Measurements from ENCODE around the gene KCNJ5.

Gene KCNJ5

DNA sequence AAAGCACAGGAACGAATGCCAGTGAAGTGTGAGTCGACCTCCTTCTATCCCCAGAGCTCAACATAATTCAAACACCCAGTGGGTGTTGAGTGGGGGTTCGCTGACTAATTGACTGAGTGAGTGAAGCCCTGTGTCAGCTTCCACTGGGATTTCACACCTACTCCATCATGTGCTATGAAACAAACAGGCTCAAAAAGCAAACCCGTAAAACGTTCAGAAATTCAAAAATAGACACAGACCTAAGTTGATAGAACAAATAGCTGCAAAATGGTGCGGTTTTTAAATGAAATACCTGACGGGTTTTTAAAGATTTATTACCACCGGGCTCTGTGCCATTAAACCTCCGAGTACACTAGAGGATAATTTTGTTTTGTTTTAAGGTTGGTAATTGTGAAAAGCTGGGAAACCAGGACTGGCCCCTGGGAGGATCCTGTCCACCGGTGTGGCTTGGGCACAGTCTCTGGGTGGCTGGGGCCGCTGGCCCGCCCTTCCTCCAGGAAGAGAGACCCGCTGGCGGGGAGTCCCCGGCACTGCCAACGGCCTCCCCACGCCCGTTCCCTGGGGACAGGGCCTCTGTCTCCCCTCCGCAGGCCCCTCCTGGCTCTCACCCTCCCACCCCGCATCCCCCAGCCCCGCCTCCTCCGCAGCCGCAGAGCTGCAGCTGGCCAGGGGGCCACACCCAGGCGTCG is 13.6 kb downstream of the KCNJ5 start:
- Histone ChIP-seq H3K9me3 (ENCODE audit: control insufficient read depth, insufficient read depth, low read length) (no peaks in the 10 kb centered on the region), H3F3A (ENCODE audit: control insufficient read depth, insufficient read depth) (no peaks in the 10 kb centered on the region), H3K4me2 (ENCODE audit: low read length) (peak overlapping the region; percentile 78), H3K4me1 (ENCODE audit: control insufficient read depth, low read length) (peaks cover 11% of the 10 kb centered on the region), H3K9me2 (replicated peaks; ENCODE audit: control insufficient read depth, low read length) (no peaks in the 10 kb centered on the region), H3K4me3 (ENCODE audit: low read length) (peak overlapping the region; percentile 73), H4K20me1 (ENCODE audit: control insufficient read depth, insufficient read depth, low read depth, low read length) (no peaks in the 10 kb centered on the region), H3K36me3 (ENCODE audit: control insufficient read depth, low read length) (no peaks in the 10 kb centered on the region), H3K27ac (ENCODE audit: low read depth, low read length) (no peak overlapping the region), H3K79me2 (ENCODE audit: control insufficient read depth, low read length) (no peaks in the 10 kb centered on the region), H3K27me3 (ENCODE audit: control insufficient read depth, low read length) (peaks cover 64% of the 10 kb centered on the region)
- TF ChIP-seq EZH2phosphoT487 (IDR thresholded peaks at IDR 0.05; ENCODE audit: borderline replicate concordance, low read length) (peak; percentile 10; the same call in 1 of the 2 replicates), CTCF (IDR thresholded peaks at IDR 0.05; ENCODE audit: low read depth, low read length, poor library complexity, severe bottlenecking) (no peak)

DNA sequence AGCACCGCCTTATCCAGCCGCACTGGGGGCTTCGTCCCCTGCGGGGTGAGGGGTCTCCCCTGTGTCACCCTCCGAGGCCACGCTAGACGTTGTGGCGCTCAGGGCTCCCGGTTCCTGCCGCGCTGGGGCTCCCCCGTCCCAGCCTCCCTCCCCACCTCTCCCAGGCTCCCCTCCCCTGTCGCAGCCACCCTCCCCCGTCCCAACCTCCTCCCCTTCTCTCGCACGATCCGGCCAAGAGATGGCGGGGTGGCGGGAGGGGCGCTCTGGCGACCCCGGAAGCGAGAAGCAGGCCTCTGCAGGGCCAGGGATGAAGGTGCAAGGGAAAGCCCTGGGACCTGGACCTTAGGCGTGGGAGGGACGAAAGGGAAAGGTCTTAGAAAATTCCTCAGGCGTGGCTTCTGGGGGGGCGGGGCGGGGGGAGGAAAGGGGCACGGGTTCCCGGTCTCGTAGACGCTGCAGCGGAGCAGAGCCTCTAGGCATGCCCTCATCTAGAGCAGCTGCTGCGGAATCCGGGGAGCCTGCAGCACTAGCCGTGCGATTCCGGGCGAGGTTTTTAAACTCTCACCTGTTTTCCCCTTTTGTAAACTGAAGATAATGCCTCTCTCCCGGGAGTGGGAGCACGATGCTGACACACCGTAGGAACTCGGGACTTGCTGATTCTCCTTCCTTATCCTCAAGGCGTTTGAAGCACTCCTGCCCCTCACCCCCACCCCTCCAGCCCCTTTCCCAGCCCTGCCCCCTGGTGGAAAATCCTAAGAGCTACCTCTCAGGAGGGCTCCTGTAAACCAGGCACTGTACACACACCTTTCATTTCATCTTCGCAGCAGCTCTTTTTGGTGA is 14.4 kb downstream of the KCNJ5 start:
- TF ChIP-seq CTCF (IDR thresholded peaks at IDR 0.05; ENCODE audit: low read depth, low read length, poor library complexity, severe bottlenecking) (peak; percentile 49), EZH2phosphoT487 (IDR thresholded peaks at IDR 0.05; ENCODE audit: borderline replicate concordance, low read length) (no peak)
- H3K9me3 ChIP-seq (ENCODE audit: control insufficient read depth, insufficient read depth, low read length): no peaks in the 10 kb centered on the region
- H3K36me3 ChIP-seq (ENCODE audit: control insufficient read depth, low read length): no peaks in the 10 kb centered on the region
- no peaks in the 10 kb centered on the region for H3K79me2 ChIP-seq (ENCODE audit: control insufficient read depth, low read length)
- no peaks in the 10 kb centered on the region for H3F3A ChIP-seq (ENCODE audit: control insufficient read depth, insufficient read depth)
- peaks cover 70% of the 10 kb centered on the region for H3K27me3 ChIP-seq (ENCODE audit: control insufficient read depth, low read length)
- peak overlapping the region; percentile 73 for H3K4me3 ChIP-seq (ENCODE audit: low read length)
- peaks cover 11% of the 10 kb centered on the region for H3K4me1 ChIP-seq (ENCODE audit: control insufficient read depth, low read length)
- H3K27ac ChIP-seq (ENCODE audit: low read depth, low read length): no peak overlapping the region
- H3K9me2 ChIP-seq (replicated peaks; ENCODE audit: control insufficient read depth, low read length): no peaks in the 10 kb centered on the region
- H3K4me2 ChIP-seq (ENCODE audit: low read length): peak overlapping the region; percentile 78
- no peaks in the 10 kb centered on the region for H4K20me1 ChIP-seq (ENCODE audit: control insufficient read depth, insufficient read depth, low read depth, low read length)

GRCh38 chr11:128906185-128907050 is 15.3 kb downstream of the KCNJ5 start:
- Histone ChIP-seq H3K4me3 (ENCODE audit: low read length) (peak overlapping the region; percentile 73), H3K79me2 (ENCODE audit: control insufficient read depth, low read length) (no peaks in the 10 kb centered on the region)

More at GRCh38 chr11:128906185-128907050, 15.3 kb downstream of the KCNJ5 start:
- Histone ChIP-seq H3F3A (ENCODE audit: control insufficient read depth, insufficient read depth) (no peaks in the 10 kb centered on the region), H3K27me3 (ENCODE audit: control insufficient read depth, low read length) (peaks cover 70% of the 10 kb centered on the region), H3K4me2 (ENCODE audit: low read length) (peak overlapping the region; percentile 78), H3K9me3 (ENCODE audit: control insufficient read depth, insufficient read depth, low read length) (no peaks in the 10 kb centered on the region), H3K4me1 (ENCODE audit: control insufficient read depth, low read length) (peaks cover 11% of the 10 kb centered on the region), H3K27ac (ENCODE audit: low read depth, low read length) (no peak overlapping the region), H3K9me2 (replicated peaks; ENCODE audit: control insufficient read depth, low read length) (no peaks in the 10 kb centered on the region), H4K20me1 (ENCODE audit: control insufficient read depth, insufficient read depth, low read depth, low read length) (no peaks in the 10 kb centered on the region), H3K36me3 (ENCODE audit: control insufficient read depth, low read length) (no peaks in the 10 kb centered on the region)
- peak; percentile 16 for TF ChIP-seq CTCF (IDR thresholded peaks at IDR 0.05; ENCODE audit: low read depth, low read length, poor library complexity, severe bottlenecking)
- no peak for TF ChIP-seq EZH2phosphoT487 (IDR thresholded peaks at IDR 0.05; ENCODE audit: borderline replicate concordance, low read length)

Measured in DOHH2 (cell line).